LoVo (cell line): Measurements from ENCODE around the gene NDUFAB1.
"Not testable (repeated sequence)": the region's sequence is repeated elsewhere in the genome, so short reads cannot be mapped to it uniquely, and the experiment has no call there.

Experiments
- DNase-seq: peaks from one replicate; pipeline ENCODE4 v3.0.0-alpha.2; 2016; ENCODE audit warnings: low spot score

The NDUFAB1 gene

DNA sequence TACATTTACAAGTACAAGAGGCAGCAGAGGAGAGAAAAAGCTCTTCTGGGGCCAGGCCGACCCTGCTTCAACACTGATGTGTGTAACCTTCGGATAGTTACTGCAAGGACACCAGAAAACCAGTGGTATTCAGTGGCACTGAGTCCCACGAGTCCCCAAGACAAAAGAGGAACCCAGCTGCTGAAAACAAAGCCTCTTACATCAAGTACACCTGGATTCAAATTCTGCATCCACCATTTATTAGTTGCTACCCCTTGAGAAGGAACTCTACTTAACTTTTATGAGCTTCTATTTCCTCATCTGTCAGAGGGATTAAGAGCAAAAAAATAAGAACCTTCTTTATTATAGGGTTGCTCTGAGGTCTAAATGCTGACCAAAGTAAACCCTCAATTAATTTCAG lies 41.6 kb downstream of the NDUFAB1 start:
- DNase-seq = no peak

DNA sequence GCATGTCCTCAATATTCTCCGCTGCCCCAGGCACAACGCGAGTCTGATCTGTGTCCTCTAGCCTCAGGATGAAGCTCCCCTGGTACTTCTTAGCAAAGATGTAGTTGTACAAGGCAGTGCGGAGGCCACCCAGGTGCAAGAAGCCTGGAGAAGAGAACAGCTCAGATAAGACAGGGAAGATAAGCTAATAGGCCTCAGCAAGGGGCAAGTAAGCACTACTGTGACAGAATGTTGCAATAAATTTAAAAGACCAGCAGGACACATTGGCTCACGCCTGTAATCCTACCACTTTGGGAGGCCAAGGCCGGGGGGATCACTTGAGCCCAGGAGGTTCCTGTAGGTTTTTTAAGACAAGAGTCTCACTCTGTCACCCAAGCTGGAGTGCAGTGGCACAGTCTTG lies 44.0 kb downstream of the NDUFAB1 start:
- no peak for DNase-seq

DNA sequence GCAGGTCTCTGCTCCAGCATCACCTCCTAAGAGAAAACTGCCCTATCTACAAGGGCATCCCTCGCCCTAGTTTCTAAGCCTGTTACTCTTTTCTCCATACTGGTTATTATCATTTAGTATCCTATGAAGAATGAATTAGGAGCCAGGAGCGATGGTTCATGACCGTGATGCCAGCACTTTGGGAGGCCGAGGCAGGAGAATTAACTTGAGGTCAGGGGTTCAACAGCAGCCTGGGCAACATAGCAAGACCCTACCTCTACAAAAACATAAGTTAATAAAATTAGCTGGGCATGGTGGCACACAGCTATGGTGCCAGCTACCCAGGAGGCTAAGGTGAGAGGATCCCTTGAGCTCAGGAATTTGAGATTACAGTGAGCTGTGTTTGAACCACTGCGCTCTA lies 46.2 kb downstream of the NDUFAB1 start:
- DNase-seq = no peak

DNA sequence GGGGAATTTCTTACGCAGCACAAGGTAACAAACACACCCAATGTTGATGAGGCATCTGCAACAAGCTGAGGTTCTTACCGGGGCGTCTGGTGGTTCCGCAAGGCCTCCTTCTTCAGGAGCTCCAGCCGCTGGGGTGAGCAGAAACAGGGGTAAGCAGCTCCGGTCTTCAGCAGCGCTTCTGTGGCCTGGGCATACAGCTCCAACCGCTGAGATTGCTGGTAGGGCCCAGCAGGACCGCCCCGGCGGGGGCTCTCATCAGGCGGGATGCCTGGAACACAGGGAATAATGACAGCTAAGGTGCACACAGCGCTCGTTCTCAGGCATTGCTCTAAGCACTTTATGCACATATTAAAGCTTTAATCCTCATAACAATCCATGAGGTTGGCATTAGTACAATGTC lies 51.7 kb downstream of the NDUFAB1 start:
- DNase-seq = no peak

DNA sequence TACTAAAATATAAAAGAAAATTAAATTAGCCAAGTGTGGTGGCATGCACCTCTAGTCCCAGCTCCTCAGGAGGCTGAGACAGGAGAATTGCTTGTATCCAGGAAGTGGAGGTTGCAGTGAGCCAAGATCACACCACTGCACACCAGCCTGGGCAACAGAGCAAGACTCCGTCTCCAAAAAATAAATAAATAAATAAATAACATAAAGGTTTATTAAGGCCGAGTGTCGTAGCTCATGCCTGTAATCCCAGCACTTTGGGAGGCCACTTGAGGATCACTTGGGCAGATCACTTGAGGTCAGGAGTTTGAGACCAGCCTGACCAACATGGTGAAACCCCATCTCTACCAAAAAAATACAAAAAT lies 55.3 kb downstream of the NDUFAB1 start:
- DNase-seq = not testable (repeated sequence)

DNA sequence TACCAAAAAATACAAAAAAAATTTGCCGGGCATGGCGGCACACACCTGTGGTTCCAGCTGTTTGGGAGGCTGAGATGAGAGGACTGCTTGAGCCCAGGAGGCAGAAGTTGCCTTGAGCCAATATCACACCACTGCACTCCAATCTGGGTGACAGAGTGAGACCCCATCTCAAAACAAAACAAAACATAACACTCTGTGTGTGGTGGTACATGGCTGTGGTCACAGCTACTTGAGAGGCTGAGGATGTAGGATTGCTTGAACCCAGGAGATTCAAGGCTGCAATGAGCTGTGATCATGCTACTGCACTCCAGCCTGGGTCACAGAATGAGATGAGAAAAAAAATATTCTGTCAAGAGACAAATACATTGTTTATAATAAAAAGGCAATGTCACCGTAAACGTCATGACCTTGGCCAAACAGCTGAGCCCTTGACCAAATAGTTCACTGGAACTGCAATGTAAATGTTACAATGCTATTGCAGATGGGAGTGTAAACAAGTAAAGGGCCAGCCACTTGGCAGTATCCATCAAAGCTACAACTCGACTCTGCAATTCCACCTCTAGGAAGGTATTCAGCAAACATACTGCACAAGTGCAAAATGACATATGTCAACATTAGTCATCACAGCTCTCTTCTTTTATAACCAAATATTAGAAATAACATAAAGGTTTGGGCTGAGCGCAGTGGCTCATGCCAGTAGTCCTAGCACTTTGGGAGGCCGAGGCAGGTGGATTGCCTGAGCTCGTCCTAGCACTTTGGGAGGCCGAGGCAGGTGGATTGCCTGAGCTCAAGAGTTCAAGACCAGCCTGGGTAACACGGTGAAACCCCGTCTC lies 55.9 kb downstream of the NDUFAB1 start:
- no peak for DNase-seq

DNA sequence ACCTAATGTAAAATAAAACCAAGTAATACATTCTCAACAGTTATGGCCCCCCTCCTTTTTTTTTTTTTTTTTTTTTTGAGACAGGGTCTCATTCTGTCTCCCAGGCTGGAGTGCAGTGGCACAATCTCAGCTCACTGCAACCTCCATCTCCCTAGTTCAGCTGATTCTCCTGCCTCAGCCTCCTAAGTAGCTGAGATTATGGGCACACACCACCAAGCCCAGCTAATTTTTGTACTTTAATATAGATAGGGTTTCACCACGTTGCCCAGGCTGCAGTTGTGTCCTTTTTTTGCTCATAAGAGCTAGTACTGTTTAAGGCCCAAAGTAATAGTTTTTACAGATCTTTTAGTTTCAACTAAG lies 57.2 kb downstream of the NDUFAB1 start:
- no peak for DNase-seq

DNA sequence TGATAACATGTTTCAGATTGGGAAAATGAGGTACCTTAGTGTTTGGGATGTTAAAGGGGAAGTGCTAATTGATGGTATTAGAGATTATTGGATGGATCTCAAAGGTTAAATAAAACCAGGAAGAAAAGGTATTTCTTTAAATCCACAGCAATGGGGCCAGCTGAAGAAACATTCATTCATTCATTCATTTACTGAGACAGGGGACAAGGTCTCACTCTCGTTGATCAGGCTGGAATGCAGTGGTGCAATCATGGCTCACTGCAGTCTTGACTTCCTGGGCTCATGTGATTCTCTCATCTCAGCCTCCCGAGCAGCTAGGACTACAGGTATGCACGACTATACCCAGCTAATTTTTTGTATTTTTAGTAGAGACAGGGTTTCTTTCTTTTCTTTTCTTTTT lies 58.7 kb downstream of the NDUFAB1 start:
- DNase-seq = no peak

DNA sequence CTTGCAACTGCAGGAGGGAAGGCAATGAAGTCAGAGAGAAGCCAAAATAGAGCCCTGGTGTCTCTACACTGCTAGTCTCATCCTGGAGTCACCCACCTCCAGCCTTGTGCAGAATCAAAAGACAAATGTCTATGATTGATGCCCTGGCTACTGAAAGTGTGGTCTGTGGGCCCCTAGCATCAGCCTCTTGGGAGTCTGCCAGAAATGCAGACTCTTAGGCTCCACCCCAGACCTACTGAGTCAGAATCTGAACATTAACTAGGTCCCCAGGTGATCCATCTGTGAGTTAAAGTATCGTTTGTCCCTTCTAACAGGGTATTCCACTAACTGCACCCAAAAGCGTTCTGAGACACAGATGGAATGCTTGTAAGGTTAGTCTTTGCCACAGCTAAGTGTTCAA lies 60.2 kb downstream of the NDUFAB1 start:
- no peak for DNase-seq

DNA sequence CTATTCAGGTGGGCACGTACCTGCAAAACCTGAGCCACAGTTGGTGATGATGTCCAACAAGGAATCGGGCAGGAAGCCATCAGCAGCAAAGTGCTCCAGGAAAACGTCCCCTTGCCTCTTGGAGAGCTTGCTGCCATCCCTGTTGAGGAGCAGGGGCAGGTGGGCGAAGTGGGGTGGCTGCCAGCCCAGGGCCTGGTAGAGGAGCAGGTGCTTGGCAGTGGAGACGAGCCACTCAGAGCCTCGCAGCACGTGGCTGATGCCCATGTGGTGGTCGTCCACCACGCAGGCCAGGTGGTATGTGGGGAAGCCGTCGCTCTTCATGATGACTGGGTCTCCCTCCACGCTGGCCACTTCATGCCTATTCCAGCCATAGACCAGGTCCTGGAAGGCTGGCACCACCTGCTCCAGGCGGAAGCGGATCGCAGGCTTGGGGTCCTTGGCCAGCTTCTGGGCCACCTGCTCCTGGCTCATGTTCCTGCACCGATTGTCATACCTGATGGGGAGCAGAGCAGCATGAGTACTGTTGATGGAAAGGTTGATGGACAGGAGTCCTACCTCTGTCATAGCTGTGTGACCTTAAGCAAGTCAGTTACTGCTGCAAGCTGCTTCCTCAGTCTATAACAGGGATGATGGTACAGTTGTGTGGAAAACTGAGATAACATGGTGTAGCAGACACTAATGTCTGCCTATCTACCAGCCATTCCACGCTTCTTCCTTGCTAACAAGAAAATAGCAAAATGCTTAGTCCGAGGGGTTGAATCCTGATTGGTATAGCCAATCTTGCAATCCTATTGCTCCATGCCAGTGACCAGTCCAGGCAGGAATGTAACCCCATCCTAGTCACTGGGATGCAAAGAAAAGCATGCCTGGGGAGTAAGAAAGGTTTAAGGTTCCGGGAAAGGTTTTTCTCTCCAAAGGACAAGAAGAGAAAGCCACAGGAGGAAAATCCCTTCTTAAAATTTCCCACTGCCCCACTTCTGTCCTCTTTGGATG lies 61.0 kb downstream of the NDUFAB1 start:
- DNase-seq = no peak

DNA sequence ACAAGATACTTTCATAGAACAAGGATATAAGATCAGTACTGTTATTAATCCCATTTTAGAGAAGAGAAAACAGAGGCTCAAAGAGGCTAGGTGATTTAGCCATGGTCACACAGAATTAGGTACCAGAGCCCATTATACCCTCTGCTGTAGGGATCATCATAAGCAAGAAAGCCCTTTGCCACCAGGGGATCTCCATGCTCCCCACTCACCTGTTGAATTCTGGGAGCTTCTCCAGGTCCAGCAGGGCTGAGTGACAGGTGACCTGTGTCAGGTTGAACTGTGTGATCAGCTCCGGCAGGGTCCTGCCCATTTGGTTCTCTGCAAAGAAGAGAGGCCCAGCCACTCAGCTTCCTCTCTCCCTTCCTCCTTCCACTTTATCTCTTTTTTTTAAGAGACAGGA lies 63.7 kb downstream of the NDUFAB1 start:
- no peak for DNase-seq
